ENCODE data around the gene XPR1. TPM values are rescaled to one million over a fixed set of nuclear protein-coding genes. Genes with fewer than 3 reads are reported as not detected.
"Not testable (repeated sequence)": the region's sequence is repeated elsewhere in the genome, so short reads cannot be mapped to it uniquely, and the experiment has no call there.

The XPR1 gene
- total and polyA plus RNA-seq, 8 donors, result 0.92 to 27.0 (median 4.5) TPM

DNA sequence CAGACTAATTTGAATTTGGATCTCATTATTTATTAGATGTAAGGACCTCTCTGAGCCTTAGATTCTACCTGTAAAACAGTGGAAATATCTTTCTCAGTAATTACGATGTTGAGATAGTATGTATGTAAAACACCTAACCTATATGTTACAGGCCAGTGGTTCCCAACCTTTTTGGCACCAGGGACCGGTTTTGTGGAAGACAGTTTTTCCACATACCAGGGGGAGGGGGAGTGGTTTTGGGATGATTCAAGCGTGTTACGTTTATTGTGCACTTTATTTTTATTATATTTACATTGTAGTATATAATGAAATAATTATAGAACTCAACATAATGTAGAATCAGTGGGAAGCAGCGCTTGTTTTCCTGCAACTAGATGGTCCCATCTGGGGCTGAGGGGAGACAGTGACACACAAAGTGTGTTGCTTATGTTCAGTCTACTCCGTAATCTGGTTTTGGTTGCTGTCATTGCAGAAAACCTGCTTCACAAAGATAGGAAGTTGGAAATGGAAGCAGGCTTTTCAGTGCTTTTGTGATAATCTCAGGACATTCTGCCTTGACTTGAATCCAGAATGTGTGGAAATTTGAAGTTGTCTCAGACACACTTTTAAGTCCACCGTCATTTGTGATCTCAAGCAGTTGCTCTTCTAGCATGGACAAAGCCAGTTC is 12.8 kb downstream of the XPR1 start:
- 85 to 95% (median 94%) methylated on average over 7 of the region's 7 CpGs for WGBS, 5 donors
- intact Hi-C loops (cut with DNase I; ENCODE audit: low total_unique reads), result no loop called here
- Histone ChIP-seq H3K4me3 (no peak overlapping the region), H3K27ac (no peak overlapping the region), H3K36me3 (no peaks in the 10 kb centered on the region), H3K4me1 (peaks cover 0 to 43% (median 20%) of the 10 kb centered on the region in 4 donors), H3K9me3 (no peaks in the 10 kb centered on the region), H3K27me3 (no peaks in the 10 kb centered on the region)
- no peak for DNase-seq
- TF ChIP-seq, protein P1, sequence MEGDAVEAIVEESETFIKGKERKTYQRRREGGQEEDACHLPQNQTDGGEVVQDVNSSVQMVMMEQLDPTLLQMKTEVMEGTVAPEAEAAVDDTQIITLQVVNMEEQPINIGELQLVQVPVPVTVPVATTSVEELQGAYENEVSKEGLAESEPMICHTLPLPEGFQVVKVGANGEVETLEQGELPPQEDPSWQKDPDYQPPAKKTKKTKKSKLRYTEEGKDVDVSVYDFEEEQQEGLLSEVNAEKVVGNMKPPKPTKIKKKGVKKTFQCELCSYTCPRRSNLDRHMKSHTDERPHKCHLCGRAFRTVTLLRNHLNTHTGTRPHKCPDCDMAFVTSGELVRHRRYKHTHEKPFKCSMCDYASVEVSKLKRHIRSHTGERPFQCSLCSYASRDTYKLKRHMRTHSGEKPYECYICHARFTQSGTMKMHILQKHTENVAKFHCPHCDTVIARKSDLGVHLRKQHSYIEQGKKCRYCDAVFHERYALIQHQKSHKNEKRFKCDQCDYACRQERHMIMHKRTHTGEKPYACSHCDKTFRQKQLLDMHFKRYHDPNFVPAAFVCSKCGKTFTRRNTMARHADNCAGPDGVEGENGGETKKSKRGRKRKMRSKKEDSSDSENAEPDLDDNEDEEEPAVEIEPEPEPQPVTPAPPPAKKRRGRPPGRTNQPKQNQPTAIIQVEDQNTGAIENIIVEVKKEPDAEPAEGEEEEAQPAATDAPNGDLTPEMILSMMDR (IDR thresholded peaks at IDR 0.05), result no peak
- no peak for TF ChIP-seq POLR2AphosphoS5 (IDR thresholded peaks at IDR 0.05)

DNA sequence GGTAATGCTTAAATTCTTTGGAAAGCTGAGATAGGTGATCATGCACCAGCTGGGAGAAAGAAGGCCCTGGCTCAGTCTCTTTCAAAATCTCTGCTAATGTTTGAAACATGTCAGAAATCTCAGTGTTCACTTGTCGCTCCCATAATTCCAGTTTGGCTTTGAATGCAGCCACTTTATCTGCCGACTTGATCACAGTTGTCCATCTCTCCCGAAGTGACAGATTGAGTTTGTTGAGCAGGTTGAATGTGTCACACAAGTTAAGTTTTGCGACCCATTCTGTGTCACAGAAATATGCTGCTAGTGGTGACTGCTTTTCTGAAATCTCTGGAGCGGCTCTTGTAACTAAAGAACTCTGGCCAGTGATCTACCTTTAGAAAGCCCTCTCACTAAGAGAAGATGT is 13.4 kb downstream of the XPR1 start:
- H3K27me3 ChIP-seq; intact Hi-C loops (cut with DNase I; ENCODE audit: low total_unique reads): not testable (repeated sequence)
- WGBS, 5 donors, result 87 to 94% (median 91%) methylated on average over 5 of the region's 5 CpGs

DNA sequence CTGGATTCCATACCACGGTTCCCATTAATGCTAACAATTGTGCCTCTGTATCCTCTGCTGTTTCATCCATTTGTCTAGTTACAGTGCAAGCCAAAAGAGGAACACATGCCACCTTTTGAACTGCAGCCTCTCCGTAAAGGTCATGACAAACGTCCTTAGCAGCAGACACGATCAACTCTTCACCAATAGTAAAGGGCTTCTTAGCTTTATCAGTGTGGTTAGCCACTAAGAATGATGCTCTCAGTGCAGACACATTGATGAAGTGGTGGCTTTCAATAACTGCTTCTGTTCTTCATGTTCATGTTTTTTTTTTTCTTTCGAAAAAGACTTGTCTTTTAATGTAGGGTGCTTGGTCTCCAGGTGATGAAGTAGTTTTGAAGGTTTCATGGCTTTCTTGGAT is 14.3 kb downstream of the XPR1 start:
- Histone ChIP-seq H3K27me3 (no peaks in the 10 kb centered on the region), H3K36me3 (no peaks in the 10 kb centered on the region), H3K27ac (no peak overlapping the region), H3K4me1 (peaks cover 0 to 29% (median 13%) of the 10 kb centered on the region in 4 donors), H3K4me3 (no peak overlapping the region), H3K9me3 (no peaks in the 10 kb centered on the region)
- no peak for DNase-seq
- no peak for TF ChIP-seq POLR2A (IDR thresholded peaks at IDR 0.05)
- WGBS, 5 donors, result 70 to 90% (median 86%) methylated on average over 5 of the region's 5 CpGs
- intact Hi-C loops (cut with DNase I; ENCODE audit: low total_unique reads), result no loop called here

More for the DNA sequence above, 13.4 kb downstream of the XPR1 start:
- H3K4me3 ChIP-seq, H3K36me3 ChIP-seq, DNase-seq, H3K27ac ChIP-seq, H3K9me3 ChIP-seq: not testable (repeated sequence)
- peaks cover 0 to 37% (median 17%) of the 10 kb centered on the region in 4 donors for H3K4me1 ChIP-seq

DNA sequence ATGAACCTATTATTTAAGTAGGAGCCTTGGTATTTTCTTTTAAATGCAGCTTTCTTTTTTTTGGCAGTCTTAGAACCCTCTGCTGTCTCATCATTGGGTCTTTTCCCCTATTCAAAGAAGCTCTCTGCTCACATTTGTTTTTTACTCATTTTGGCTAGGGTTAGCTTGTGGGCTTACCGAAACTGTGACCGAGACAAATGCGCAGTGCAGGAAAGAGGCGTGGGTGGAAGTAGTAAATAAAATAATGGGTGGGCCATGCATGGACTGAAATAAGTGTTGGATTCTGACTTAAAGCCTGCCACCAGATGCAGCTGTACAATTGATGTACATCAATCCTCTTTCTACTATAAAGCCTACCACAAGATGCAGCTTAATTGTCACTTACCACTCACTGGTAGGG is 14.7 kb downstream of the XPR1 start:
- intact Hi-C loops (cut with DNase I; ENCODE audit: low total_unique reads), result no loop called here
- WGBS, 5 donors, result 68 to 91% (median 80%) methylated on average over 4 of the region's 4 CpGs
- H3K4me3 ChIP-seq, result no peak overlapping the region

DNA sequence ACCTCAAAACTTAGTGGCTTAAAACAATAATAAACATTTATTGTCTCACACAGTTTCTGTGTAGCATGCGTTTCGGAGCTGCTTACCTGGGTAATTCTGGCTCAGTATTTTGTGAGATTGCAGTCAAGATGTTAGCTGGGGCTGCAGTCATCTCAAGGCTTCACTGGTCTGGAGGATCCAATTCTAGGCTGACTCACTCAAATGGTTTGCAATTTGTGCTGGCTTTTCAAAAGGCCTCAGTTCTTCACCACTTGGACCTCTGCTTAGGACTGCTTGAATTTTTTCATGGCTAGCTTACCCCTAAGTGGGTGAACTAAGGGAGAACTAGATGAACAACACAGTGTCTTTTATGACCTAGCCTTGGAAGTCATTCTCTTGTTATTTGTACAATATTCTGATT is 21.0 kb downstream of the XPR1 start:
- Histone ChIP-seq H3K4me1 (no peaks in the 10 kb centered on the region), H3K27ac (no peak overlapping the region), H3K4me3 (no peak overlapping the region), H3K27me3 (no peaks in the 10 kb centered on the region), H3K36me3 (no peaks in the 10 kb centered on the region), H3K9me3 (peaks cover 0 to 11% (median 6%) of the 10 kb centered on the region in 4 donors)
- TF ChIP-seq POLR2A (IDR thresholded peaks at IDR 0.05), result no peak
- no peak for TF ChIP-seq POLR2AphosphoS5 (IDR thresholded peaks at IDR 0.05)
- TF ChIP-seq EP300 (IDR thresholded peaks at IDR 0.05), result no peak
- TF ChIP-seq, protein P1 (IDR thresholded peaks at IDR 0.05), result no peak
- 92 to 100% (median 96%) methylated on average over 2 of the region's 2 CpGs for WGBS, 5 donors
- no peak for DNase-seq
- intact Hi-C loops (cut with DNase I; ENCODE audit: low total_unique reads), result no loop called here

More for the DNA sequence above, 14.7 kb downstream of the XPR1 start:
- Histone ChIP-seq H3K4me1 (peaks cover 0 to 24% (median 11%) of the 10 kb centered on the region in 4 donors), H3K27ac (no peak overlapping the region), H3K9me3 (no peaks in the 10 kb centered on the region), H3K27me3 (no peaks in the 10 kb centered on the region), H3K36me3 (no peaks in the 10 kb centered on the region)
- TF ChIP-seq POLR2A (IDR thresholded peaks at IDR 0.05) (no peak), POLR2AphosphoS5 (IDR thresholded peaks at IDR 0.05) (no peak), EP300 (IDR thresholded peaks at IDR 0.05) (no peak)
- TF ChIP-seq, protein P1 (IDR thresholded peaks at IDR 0.05), result no peak
- DNase-seq, result no peak
